Measurements from ENCODE around the gene POU2F1. TPM values are rescaled to one million over a fixed set of nuclear protein-coding genes. Genes with fewer than 3 reads are reported as not detected.

The POU2F1 gene
- total RNA-seq, 1 donor from 2014 or later: 3.9 TPM

DNA sequence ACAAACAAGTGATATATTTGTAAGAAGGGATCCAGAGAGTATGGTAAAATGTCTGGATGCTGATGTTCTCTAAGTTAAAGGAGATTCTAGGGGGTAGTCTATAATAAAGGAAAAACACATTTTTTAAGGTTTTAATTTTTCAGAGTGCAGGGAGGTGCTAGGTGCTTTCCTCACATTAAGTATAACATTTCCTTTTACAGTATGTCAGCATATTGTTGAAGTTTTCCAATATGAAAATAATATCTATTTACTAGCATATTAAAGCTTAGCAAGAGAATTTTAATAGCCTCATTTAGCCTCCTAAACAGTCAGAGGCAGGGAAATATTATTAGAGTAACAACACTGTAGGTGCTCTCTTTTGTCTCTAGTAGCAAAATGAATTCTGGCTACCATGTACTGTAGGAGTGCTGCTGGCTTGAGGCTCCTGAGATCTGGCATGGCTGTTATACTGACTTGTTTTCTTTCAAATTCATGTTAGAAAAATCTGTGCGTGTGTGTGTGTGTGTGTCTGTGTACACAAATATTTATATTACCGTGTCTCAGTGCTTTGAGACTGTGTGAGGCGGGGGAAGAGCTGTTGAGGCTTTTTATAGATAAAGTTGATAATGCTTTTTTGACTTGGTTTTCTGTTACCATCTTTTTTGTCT, 71.0 kb downstream of the POU2F1 start:
- FAIRE-seq: no peak
- TF ChIP-seq, protein P1, sequence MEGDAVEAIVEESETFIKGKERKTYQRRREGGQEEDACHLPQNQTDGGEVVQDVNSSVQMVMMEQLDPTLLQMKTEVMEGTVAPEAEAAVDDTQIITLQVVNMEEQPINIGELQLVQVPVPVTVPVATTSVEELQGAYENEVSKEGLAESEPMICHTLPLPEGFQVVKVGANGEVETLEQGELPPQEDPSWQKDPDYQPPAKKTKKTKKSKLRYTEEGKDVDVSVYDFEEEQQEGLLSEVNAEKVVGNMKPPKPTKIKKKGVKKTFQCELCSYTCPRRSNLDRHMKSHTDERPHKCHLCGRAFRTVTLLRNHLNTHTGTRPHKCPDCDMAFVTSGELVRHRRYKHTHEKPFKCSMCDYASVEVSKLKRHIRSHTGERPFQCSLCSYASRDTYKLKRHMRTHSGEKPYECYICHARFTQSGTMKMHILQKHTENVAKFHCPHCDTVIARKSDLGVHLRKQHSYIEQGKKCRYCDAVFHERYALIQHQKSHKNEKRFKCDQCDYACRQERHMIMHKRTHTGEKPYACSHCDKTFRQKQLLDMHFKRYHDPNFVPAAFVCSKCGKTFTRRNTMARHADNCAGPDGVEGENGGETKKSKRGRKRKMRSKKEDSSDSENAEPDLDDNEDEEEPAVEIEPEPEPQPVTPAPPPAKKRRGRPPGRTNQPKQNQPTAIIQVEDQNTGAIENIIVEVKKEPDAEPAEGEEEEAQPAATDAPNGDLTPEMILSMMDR (IDR thresholded peaks at IDR 0.05; ENCODE audit: insufficient read depth, low read length, severe bottlenecking): no peak

DNA sequence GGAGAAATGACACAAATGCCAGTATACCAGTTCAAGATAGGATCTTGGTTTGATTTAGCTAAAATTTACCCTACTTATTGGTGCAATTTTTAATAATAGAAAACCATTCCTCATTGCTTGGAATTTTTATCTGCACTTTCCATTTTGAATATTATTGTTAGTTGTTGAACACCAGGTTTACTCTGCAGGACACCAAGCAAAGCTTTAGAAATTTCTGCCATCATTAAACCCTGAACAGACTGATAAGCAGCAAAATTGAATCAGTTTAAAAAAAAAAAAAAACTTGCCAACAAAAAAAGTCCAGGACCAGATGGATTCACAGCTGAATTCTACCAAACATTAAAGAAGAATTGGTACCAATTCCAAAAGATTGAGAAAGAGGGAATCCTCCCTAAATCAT, 71.5 kb downstream of the POU2F1 start:
- TF ChIP-seq, protein P1 (IDR thresholded peaks at IDR 0.05; ENCODE audit: insufficient read depth, low read length, severe bottlenecking): no peak
- H3K27me3 ChIP-seq (ENCODE audit: control insufficient read depth, insufficient read depth, low read length): no peaks in the 10 kb centered on the region
- no peak for FAIRE-seq
- H3K36me3 ChIP-seq (ENCODE audit: control insufficient read depth, insufficient read depth, low read length): no peaks in the 10 kb centered on the region
- DNase-seq (ENCODE audit: low read depth): no peak
- H3K4me3 ChIP-seq (ENCODE audit: low read depth, low read length): no peak overlapping the region

More for the DNA sequence above, 71.0 kb downstream of the POU2F1 start:
- no peaks in the 10 kb centered on the region for H3K36me3 ChIP-seq (ENCODE audit: control insufficient read depth, insufficient read depth, low read length)
- no peaks in the 10 kb centered on the region for H3K27me3 ChIP-seq (ENCODE audit: control insufficient read depth, insufficient read depth, low read length)
- H3K4me3 ChIP-seq (ENCODE audit: low read depth, low read length): no peak overlapping the region
- no peak for DNase-seq (ENCODE audit: low read depth)

DNA sequence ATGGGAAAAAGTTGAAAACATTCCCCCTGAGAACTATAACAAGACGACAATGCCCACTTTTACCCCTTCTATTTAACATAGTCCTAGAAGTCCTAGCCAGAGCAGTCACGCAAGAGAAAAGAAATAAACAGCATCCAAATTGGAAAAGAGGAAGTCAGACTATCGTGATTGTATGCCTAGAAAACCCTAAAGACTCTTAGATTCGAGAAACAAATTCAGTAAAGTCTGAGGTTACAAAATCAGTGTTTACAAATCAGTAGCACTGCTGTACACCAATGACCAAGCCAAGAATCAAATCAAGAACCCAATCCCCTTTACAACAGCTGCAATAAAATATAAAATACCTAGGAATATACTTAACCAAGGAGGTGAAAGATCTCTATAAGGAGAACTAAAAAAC, 72.4 kb downstream of the POU2F1 start:
- DNase-seq (ENCODE audit: low read depth) (no peak), FAIRE-seq (no peak)
- TF ChIP-seq, protein P1 (IDR thresholded peaks at IDR 0.05; ENCODE audit: insufficient read depth, low read length, severe bottlenecking): no peak
- Histone ChIP-seq H3K4me3 (ENCODE audit: low read depth, low read length) (no peak overlapping the region), H3K27me3 (ENCODE audit: control insufficient read depth, insufficient read depth, low read length) (no peaks in the 10 kb centered on the region), H3K36me3 (ENCODE audit: control insufficient read depth, insufficient read depth, low read length) (no peaks in the 10 kb centered on the region)

DNA sequence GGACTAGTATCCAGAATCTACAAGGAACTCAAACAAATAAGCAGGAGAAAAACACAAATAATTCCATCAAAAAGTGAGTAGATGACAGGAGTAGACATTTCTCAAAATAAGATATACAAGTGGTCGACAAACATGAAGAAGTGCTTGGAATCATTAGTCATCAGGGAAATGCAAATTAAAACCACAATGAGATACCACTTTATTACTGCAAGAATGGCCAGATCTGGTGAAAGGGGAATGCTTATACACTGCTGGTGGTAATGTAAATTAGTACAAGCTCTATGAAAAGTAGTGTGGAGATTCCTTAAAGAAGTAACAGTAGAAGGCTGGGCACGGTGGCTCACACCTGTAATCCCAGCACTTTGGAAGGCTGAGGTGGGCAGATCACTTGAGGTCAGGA, 73.8 kb downstream of the POU2F1 start:
- TF ChIP-seq, protein P1 (IDR thresholded peaks at IDR 0.05; ENCODE audit: insufficient read depth, low read length, severe bottlenecking): no peak
- Histone ChIP-seq H3K27me3 (ENCODE audit: control insufficient read depth, insufficient read depth, low read length) (no peaks in the 10 kb centered on the region), H3K36me3 (ENCODE audit: control insufficient read depth, insufficient read depth, low read length) (no peaks in the 10 kb centered on the region), H3K4me3 (ENCODE audit: low read depth, low read length) (no peak overlapping the region)
- DNase-seq (ENCODE audit: low read depth) (peak; percentile 9), FAIRE-seq (no peak)

DNA sequence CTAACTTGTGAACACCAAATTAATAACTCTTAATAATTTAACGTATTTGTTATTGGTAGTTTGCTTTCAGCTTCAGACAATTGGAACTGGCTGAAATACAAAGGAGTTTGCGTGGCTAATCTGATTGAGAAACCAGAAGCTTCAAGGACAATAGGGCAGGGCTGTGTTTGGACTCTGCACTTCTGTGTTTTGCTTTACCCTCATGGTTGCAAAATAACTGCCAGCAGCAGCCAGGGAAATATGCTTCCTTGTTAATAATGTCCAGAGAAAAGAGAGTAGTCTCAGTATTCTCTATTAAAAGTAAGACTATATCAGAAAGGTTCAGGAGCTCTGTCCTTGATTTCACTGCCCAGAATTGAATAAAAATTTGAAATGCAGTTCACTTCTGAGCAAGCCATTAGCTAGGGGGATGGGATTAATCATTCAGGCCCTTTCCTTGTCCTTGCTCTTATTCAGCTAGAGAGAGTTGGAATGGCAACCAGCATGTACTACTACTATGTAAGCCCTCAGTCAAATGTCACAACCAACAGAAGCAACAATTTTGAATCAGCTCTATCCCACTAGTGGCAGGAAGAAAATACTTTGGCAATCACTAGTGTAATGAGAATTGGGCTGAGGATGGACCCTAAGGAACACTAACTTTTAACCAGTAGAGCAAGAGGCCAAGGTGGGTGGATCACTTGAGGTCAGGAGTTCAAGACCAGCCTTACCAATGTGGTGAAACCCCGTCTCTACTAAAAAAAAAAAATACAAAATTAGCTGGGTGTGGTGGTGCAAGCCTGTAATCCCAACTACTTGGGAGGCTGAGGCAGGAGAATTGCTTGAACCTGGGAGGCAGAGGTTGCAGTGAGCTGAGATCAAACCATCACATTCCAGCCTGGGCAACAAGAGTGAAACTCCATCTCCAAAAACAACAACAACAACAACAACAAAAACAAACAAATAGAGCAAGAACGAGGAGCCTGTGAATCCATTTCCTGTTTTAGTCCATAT, 76.8 kb downstream of the POU2F1 start:
- FAIRE-seq (no peak), DNase-seq (ENCODE audit: low read depth) (peak; percentile 21)
- TF ChIP-seq, protein P1 (IDR thresholded peaks at IDR 0.05; ENCODE audit: insufficient read depth, low read length, severe bottlenecking): no peak
- no peak overlapping the region for H3K4me3 ChIP-seq (ENCODE audit: low read depth, low read length)
- H3K27me3 ChIP-seq (ENCODE audit: control insufficient read depth, insufficient read depth, low read length): no peaks in the 10 kb centered on the region
- no peaks in the 10 kb centered on the region for H3K36me3 ChIP-seq (ENCODE audit: control insufficient read depth, insufficient read depth, low read length)

All from bronchial epithelial cell (primary cell).